HG03354 (cell line): Measurements from ENCODE around the gene BEST1.
"Not testable (repeated sequence)": the region's sequence is repeated elsewhere in the genome, so short reads cannot be mapped to it uniquely, and the experiment has no call there.

Source experiments
- ATAC-seq: cut with Tn5 transposase; IDR thresholded peaks from one replicate; pipeline ENCODE4 v1.9.1; 2021; ENCODE audit warnings: mild to moderate bottlenecking; ENCODE audit not compliant: unreplicated experiment, poor library complexity, severe bottlenecking

BEST1 gene

DNA sequence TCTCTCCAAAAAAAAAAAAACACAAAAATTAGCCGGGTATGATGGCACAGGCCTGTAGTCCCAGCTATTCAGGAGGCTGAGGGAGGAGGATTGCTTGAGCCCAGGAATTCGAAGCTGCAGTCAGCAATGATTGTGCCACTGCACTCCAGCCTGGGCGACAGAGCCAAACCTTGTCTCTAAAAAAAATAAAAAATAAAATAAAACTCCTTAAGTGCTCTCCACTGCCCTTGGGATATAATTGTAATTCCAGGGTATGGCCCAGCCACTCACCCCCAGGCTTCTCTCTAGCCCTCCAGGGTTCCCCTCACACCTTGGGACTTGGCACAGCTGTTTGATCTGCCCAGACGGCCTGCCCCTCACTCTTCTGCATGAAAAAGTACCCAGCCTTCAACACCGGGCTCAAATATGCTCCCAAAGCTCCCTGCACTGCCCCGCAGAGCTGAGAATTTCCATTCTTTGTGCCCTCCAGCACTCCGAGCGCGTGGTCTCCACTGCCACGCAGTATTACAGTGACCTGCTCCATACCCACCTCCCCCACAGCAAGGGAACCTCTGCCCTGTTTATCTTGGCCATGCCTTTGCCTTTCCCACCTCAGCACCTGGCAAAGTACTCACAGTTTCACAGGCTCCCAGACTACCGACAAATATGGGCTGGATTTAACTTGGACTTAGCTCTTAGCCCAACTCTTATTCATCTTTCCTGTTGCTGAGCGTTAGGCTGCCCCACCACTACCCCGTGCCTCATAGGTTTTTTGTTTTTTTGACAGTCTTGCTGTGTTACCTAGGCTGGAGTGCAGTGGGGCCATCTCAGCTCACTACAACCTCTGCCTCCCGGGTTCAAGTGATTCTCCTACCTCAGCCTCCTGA is 24.8 kb downstream of the BEST1 start:
- no peak for ATAC-seq

DNA sequence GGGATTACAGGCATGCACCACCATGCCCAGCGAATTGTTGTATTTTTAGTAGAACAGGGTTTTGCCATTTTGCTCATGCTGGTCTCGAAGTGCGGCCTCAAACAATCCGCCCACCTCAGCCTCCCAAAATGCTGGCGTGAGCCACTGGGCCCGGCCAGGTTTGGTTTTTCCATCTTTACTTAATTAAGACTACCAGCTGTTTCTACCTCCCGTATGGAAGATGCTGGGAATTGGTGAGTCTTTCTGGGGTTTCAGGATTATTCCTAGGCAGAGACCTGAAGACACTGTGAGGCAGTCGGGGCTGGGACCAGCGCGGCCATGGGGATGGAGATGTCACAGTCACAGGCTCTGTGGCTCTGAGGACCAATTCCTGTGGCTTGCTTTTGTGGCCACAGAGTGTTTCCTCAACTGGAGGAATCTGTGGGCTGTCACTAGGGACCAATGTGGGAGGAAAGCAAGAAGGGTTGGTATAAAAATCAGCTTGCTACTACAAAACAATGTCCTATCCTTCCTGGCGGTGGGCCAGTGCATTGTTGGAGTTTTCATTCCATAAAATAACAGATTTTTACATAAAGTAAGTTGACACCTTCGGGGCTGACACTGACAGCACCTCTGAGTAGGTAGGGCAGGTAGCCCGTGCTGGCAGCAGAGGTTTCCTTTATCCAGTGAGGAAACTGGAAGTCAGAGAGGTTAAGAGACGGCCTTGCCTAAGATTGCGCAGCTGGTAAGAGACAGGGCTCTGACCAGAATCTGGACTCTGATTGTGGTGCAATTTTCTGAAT is 25.7 kb downstream of the BEST1 start:
- ATAC-seq: no peak

DNA sequence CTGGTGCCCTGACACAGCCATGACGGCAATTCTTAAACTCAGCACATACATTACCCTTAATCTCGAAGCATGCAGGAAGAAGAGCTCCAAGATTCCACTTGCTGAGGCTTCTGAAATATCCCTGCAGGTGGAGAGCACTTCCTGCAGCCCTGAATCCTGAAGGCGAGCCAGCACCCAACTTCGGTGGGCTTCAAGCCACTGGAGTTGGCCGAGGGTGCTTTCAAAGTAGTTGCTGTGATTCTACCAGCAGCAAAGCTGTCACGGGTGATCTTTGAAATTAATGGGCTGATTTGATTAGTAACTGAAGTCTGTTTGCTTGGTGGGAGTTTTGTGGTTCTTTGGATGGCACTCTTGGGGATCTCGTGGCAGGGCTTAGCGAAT is 26.3 kb downstream of the BEST1 start:
- no peak for ATAC-seq

DNA sequence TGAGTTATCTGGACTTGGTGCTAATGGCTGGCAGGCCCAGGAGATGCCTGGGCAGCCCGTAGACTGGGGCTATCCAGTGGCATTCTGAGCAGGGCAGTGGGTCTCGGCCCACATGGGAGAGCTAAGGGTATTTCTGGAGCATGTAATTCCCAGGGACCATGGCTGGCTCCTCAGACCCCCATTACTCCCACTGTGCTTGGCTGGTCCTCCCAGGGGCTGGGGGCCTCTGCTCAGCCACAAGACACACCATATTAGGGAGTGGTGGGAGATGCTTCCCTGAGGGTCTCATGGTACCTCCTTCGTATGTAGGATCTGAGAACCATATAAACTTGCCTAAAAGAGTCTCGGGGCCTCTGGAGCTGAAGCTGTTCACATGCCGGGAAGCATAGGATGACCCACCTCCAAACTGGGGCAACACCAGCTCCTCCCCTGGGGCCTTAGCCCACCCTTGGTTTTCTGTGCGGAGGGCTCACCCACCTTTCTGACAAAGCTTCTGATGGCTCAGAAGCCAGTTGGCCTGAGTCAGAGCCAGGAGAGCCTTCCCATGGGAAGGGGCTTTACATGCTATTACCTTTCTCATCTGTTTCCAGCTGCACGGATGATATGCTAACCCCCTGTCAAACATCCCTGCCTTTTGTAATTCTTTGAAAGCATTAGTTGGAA is 26.8 kb downstream of the BEST1 start:
- no peak for ATAC-seq

DNA sequence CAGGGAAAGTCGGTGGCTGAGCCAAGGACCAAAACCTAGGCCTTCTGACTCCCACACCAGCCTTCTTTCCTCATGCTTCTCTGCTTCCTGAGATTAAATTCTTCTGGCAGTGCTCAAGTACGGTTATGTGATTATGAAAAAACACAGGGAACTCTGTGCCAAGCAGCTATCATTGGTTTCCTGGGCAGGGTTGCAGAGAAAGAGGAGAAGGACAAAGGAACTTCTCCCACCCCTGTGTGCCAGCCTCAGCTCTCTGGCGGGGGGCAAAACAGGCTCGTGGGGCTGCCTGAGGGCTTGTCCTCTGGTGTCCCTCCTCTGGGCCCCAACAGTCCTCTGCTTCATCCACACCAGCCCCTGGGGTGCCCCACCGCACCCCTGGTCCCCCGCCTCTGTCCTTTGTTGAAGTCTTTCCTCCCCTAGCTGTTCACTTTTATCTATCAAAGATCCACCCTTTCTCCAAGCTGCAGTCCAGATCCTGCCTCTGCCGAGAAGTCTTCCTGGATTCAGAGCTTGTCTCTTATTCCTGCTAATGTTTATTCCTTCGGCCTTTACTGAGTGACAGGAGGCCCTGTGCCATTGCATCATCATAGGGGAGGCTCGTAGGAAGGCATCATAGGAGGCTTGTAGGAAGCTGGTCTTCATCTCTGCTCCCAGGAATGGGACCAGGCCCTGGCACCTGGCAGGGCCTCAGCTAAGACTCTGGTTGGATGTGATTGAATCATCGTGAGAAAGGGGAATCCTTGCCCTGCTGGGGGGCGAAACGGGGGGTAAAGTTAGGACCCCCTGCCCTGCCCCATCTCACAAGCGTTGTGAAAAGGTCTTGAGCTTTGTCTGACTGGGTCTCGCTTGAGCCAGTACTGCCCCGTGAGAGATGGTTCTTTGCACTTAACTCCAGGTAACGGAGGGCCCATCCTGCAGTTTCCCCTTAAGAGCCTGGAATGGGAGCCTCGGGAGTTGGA is 28.8 kb downstream of the BEST1 start:
- no peak for ATAC-seq

DNA sequence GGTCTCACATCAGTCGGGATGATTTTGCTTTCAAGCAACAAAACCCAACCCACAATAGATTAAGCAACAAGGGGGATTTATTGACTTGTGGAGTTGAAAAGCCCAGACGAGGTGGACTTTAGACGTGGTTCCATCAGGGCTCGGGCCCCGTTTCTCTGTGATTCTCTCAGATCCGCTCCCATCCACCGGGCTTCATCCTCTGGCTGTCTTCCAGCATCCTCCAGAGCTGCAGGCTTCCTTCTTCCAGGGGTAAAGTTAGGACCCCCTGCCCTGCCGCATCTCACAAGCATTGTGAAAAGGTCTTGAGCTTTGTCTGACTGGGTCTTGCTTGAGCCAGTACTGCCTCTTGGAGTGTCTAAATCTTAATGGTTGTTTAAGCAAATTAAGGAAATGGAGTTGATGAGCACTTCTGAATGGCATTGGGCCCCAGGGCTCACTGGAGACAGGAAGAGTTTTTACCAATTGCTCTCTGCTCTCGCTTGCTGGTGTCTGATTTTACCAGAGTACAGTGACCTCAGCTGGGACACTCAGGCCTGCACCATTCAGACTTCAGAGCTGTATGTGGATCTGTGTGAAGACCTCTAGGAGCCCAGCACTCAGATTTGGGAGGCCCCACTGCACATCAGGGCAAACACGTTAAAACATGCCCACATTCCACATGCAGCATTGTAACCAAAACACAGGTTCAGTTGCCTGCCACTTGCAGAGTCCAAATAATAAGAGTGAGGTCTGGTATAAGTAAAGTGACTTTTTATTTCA is 30.8 kb downstream of the BEST1 start:
- ATAC-seq: no peak

DNA sequence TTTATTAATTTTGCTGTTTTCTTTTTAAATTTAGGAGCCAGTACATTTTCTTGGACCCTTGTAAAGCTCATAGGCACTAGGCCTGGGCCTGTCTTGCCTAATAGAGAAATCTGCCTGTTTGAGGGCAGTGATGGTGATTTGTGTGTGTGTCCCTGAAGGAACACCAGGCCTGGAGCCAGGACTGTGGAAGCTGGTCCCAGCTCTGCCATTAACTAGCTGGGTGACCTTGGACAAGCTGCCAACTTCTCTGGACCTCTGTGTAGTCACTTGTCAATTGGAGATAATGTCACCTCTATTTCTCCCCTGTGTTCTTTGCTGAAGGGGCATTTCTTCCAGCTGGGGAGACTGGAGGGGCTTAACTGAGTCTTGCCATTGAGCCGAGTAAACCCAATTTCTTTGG is 33.3 kb downstream of the BEST1 start:
- ATAC-seq: no peak

DNA sequence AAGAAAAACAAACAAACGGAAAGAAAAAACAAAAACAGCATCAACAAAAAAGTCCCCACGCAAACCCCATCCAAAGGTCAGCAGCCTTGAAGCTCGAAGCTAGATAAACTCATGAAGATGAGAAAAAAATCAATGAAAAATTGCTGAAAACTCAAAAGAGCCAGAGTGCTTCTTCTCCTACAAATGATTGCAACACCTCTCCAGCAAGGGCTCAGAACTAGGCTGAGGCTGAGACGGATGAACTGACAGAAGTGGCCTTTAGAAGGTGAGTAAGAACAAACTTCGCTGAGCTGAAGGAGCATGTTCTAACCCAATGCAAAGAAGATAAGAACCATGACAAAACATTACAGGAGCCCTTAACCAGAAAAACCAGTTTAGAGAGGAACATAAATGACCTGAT is 35.7 kb downstream of the BEST1 start:
- no peak for ATAC-seq

DNA sequence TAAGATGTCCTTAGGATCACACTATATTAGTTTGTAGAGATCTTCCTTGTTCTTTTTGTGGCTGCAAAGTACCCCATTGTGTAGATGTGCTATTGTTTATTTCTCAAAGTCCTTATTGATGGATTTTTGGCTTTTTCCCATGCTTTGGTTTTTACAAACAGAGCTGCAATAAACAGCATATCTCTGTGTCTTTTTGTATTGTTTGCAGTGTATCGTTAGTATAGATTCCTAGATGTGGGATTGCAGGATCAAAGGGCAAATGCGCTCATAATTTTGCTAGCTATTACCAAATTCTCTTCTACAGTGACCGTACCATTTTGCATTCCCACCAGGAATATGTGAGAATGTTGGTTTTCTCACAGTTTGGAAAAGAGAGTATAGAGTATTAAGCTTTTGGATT is 44.8 kb downstream of the BEST1 start:
- ATAC-seq: no peak

DNA sequence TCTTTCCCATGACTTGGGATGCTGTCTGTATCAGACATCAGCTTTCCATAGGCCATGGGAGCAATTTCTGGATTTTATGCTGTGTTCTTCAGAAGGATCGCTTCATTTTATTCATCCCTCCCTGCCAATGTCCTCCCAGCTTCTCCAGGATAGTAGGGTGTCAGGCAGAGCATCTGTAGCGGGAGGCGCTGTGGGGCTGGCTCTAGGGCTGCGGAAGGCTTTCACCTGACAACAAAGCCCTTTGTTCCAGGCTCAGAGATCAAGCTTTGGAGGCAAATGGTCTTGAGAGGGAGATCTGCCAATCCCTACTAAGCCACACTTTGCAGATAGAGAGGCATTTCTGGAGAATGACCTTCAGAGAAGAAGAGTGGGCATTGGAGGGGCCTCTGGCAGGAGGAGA is 46.8 kb downstream of the BEST1 start:
- no peak for ATAC-seq

DNA sequence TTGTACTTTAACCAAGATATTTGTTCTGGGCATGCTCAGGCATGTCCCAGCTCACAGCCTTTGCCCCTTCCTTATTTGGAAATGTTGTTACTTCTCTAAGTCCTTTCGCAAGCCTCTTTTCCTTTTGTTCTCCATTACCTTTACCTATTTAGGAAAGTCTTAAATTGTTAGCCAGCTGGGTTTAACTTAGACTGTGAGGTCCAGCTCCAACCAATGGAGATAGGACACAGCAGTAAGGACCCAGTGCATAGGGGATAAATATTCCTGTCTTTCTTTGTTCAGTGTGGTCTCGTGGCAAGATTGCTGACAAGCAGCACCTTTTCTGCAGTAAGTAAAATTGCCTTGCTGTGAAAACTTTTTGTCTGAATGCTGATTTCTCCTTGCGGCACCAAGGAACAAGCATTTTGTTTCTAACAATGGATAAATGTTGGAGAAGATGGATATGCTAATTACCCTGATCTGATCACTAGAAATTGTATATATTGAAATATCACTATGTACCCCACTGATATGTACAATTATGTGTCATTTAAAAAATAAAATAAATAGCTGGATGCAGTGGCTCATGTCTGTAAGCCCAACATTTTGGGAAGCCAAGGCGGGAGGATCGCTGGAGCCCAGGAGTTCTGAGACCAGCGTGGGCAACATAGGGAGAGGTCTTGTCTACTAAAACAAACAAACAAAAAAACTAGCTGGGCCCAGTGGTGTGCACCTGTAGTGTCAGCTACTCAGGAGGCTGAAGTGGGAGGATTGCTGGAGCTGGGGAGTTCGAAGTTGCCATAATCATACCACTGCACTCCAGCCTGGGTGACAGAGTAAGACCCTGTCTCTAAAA is 49.2 kb downstream of the BEST1 start:
- no peak for ATAC-seq

DNA sequence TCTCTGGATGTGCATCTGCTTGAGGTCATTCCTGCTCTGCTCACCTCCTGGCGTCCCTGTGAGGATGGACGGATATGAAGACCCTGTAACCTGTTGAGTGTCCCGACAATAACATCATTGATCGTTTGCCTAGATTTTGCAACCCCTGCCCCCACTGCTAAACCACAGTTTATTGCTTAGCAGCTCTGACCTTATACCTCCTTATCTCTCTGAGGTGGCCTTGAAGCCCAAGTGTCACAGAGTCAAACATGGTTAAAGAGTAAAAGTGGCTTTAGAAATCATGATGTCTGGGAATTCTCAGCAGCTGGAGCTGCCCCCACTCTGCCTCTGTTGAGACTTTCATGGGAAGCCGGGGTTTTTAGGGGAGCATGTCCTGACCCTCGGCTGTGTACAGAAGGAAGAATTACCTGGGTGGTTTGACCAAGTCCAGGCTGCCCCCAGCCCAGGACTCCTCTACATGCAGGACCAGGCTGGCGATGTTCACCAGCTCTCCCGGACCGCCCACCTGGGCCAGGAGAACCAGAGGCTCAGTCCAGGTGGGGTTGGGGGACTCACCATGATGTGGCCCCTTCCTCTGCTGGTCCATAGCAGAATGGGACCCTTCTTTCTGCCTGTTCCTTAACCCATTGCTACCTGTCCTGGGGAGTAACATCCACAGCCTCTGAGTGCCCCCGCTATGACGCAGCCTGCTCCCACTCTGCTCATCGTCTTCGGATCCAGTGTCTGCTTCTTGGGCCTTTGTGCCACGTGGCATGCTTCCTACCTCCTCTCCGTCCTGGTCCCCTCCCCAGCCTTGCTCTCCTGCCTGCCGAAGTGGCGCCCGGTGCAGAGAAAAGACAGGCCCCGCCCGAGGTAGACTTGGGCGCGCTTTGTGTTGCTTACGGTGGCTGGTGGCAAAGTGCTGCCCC is 50.6 kb downstream of the BEST1 start:
- no peak for ATAC-seq

DNA sequence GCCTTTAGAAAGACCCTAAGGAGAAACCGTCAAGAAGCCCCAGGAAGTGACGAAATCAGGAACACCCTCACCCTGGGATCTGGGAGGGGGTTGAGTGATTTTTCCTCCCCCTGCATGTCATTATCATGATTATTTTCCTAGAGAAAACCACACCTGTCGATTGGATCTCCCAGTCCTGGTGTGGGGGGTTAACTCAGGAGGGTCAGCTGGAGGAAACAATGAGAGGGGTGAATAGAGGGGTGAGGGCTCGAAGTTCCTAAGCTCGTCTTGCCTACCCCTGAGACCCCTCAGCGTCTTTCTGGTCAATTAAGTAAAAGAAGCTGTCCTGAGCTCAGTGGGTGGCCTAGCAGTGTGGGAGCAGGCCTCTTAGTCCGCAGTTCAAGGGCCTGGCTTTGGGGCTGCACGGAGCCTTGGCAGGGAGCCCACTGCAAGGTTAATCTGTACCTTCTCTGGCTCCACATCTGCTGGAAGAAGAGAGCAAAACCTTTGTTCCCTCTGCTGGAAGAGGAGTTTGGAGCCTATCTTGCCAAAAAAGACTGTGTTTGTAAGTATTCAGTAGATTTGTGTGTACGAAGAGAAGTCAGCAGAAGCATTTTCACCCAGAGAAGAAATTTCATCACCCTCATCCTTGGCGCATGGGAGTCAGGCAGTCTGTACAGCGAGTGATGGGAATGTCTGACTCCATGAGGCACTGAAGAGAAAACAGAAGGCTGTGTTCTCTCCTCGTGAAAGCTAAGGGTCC is 51.5 kb downstream of the BEST1 start:
- no peak for ATAC-seq

DNA sequence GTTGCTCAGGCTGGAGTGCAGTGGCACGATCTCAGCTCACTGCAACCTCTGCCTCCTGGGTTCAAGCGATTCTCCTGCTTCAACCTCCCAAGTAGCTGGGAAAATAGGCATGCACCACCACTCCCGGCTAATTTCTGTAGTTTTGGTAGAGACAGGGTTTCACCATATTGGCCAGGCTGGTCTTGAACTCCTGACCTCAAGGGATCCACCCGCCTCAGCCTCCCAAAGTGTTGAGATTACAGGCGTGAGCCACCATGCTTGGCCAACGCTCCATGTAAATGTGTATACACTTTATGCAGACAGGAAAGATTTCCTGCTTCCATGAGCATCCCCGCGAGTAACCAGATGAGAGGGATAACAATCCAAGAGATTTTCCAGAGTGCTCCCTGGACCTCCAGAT is 52.1 kb downstream of the BEST1 start:
- ATAC-seq: not testable (repeated sequence)

DNA sequence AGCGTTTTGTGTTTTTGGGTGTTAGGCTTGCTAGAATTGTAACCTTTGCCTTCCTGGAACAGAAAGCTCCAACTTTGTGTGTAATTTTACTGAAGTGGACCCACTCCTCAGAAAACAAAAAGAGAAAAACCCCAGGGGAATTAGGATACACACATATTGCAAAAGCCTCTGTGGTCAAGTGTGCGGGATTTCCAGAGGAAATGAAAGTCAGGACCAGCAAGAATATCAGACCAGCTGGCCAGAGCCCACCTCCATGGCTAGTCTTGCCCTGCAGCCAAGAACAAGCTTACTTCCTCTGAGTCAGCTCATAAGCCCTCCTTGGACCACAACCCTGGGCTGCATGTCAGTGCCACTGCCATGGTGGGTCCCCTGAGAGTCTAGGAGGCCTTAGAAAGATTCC is 54.3 kb downstream of the BEST1 start:
- peak; percentile 62 for ATAC-seq

DNA sequence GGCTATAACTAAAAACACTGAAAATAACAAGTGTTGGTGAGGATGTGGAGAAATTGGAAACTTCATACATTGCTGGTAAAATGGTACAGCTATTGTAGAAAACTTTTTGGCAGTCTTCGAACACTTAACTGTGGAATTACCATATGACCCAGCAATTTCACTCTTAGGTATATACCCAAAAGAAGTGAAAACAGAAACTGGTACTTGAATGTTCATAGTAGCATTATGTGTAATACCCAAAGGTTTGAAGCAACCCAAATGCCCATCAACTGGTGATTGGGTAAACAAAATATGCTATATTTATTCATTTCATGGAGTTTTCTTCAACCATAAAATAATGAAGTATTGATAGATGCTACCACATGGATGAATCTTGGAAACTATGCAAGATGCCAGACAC is 58.0 kb downstream of the BEST1 start:
- no peak for ATAC-seq
